HepG2 (cell line): ENCODE results near the gene SMARCC1. TPM values are rescaled to one million over a fixed set of nuclear protein-coding genes. Genes with fewer than 3 reads are reported as not detected.
"Not testable (repeated sequence)": the region's sequence is repeated elsewhere in the genome, so short reads cannot be mapped to it uniquely, and the experiment has no call there.

Experiments
- ATAC-seq: fragments of 200-7000 bp; cut with Tn5 transposase; 3 replicates; pipeline ENCODE4 v1.9.1; 2020; ENCODE audit warnings: mild to moderate bottlenecking, moderate library complexity
- BruUV-seq: library from RNA; stranded (reverse); fragments of 400-500 nt; replicated peaks from 2 replicates; lab custom pipeline; 2021; lab: Mats Ljungman, UMichigan
- CTCF ChIA-PET: fragments of 300-600 bp; formaldehyde crosslinking; extraction: SDS; loops from one replicate; lab custom pipeline; 2021; ENCODE audit warnings: low total read pairs, inconsistent platforms, low intra/inter-chr PET ratio; lab: Yijun Ruan, JAX
- POLR2A ChIA-PET: fragments of 350-600 bp; sonication (Branson Sonifier 250); formaldehyde crosslinking; loops from one replicate; lab custom pipeline; 2020; ENCODE audit warnings: antibody characterized with exemption, inconsistent platforms; lab: Yijun Ruan, JAX
- DNase-seq: peaks from one replicate; pipeline ENCODE4 v3.0.0-alpha.2; 2015; ENCODE audit warnings: low spot score
- FAIRE-seq: peaks from 3 replicates; lab custom pipeline; 2011; peaks lifted over from hg19 to GRCh38; lab: Jason Lieb, UNC
- H2AFZ ChIP-seq: one replicate; pipeline ENCODE4 v1.6.1; 2011; ENCODE audit warnings: low read length, inconsistent platforms
- H3K27ac ChIP-seq: fragments of 300-600 bp; 3 replicates; pipeline ENCODE4 v1.8.0; 2011; ENCODE audit warnings: mixed run types, mild to moderate bottlenecking, mixed read lengths, low read length, inconsistent platforms; ENCODE audit not compliant: insufficient read depth; ENCODE audit errors: extremely low read length
- H3K27me3 ChIP-seq, 2 experiments: fragments of 200-600 bp in 1 of 2; 2 replicates in 1 of 2; 3 replicates in 1 of 2; pipeline versions ENCODE4 v1.6.0 to v1.8.0; 2011; ENCODE audit warnings: low read length in 2 of 2, mild to moderate bottlenecking in 2 of 2, moderate library complexity in 2 of 2, inconsistent platforms in 1 of 2; ENCODE audit not compliant: insufficient read depth in 2 of 2, control insufficient read depth in 1 of 2
- H3K36me3 ChIP-seq, 2 experiments: fragments of 200-600 bp in 1 of 2; replicated peaks in 1 of 2; 2 replicates in 1 of 2; 3 replicates in 1 of 2; pipeline versions ENCODE4 v1.5.1 to v1.8.0; 2011; ENCODE audit warnings: low read length in 2 of 2, inconsistent platforms in 1 of 2; ENCODE audit not compliant: insufficient read depth in 2 of 2, control insufficient read depth in 1 of 2
- H3K4me1 ChIP-seq: 2 replicates; pipeline ENCODE4 v1.5.1; 2012; ENCODE audit warnings: low read length, inconsistent platforms; ENCODE audit not compliant: insufficient read depth
- H3K4me2 ChIP-seq: 2 replicates; pipeline ENCODE4 v1.6.0; 2011; ENCODE audit warnings: low read depth, low read length, inconsistent platforms
- H3K4me3 ChIP-seq, 3 experiments: fragments of 200-600 bp in 1 of 3; sonication (generic), shearing (Covaris generic) in 1 of 3; replicated peaks in 1 of 3; 2 replicates each; pipeline ENCODE4 v1.5.1; 2011 to 2016; ENCODE audit warnings: low read length in 3 of 3, inconsistent platforms in 2 of 3, low read depth in 2 of 3, mild to moderate bottlenecking in 2 of 3, control low read depth in 1 of 3, mixed read lengths in 1 of 3; ENCODE audit not compliant: insufficient read depth in 1 of 3
- H3K79me2 ChIP-seq: one replicate; pipeline ENCODE4 v1.6.1; 2011; ENCODE audit warnings: low read length, inconsistent platforms; ENCODE audit not compliant: insufficient read depth
- H3K9ac ChIP-seq: 2 replicates; pipeline ENCODE4 v1.6.0; 2011; ENCODE audit warnings: mild to moderate bottlenecking, low read depth, low read length, inconsistent platforms; ENCODE audit not compliant: insufficient read depth
- H3K9me3 ChIP-seq: 2 replicates; pipeline ENCODE4 v1.5.1; 2012; ENCODE audit warnings: mild to moderate bottlenecking, low read length
- H4K20me1 ChIP-seq: 2 replicates; pipeline ENCODE4 v1.6.0; 2011; ENCODE audit warnings: inconsistent platforms, mild to moderate bottlenecking, low read length, moderate library complexity; ENCODE audit not compliant: insufficient read depth
- CHD2 ChIP-seq: IDR thresholded peaks from 2 replicates; pipeline ENCODE4 v1.6.1; 2011; ENCODE audit warnings: low read depth, low read length, improper control_type of control experiment
- HNF4A ChIP-seq: sonication (generic); formaldehyde crosslinking; IDR thresholded peaks from 2 replicates; pipeline ENCODE4 v1.4.0; 2020; ENCODE audit warnings: missing genetic modification reagents
- MIER2 ChIP-seq: IDR thresholded peaks from 2 replicates; pipeline ENCODE4 v1.6.1; 2016; ENCODE audit warnings: missing biosample characterization, missing genetic modification reagents
- TCF7L2 ChIP-seq: IDR thresholded peaks from 2 replicates; pipeline ENCODE4 v1.6.1; 2011; ENCODE audit warnings: mild to moderate bottlenecking, low read depth, low read length, moderate library complexity
- ZNF281 ChIP-seq: sonication (generic); formaldehyde crosslinking; IDR thresholded peaks from 2 replicates; pipeline ENCODE4 v1.4.0; 2020; ENCODE audit warnings: missing genetic modification reagents, borderline replicate concordance
- ZNF460 ChIP-seq: sonication (generic); formaldehyde crosslinking; IDR thresholded peaks from 2 replicates; pipeline ENCODE4 v1.5.1; 2020; ENCODE audit warnings: missing genetic modification reagents, mild to moderate bottlenecking, borderline replicate concordance
- WGBS: methylation state at CpG from one replicate; pipeline ENCODE4 v1.1.6; 2017; ENCODE audit warnings: low lambda C conversion rate; 5-methylcytosine and 5-hydroxymethylcytosine counted together
- in situ Hi-C: cut with HindIII; loops from 2 replicates; pipeline ENCODE4 v1.10.0; 2017; ENCODE audit warnings: low pct_unique_long_range_greater_than_20kb; ENCODE audit not compliant: extremely low pct_ligation_motif_present
- intact Hi-C: fragments of 100-400 bp; cut with micrococcal nuclease; formaldehyde crosslinking; loops from one replicate; pipeline ENCODE4 v1.10.0; 2022; ENCODE audit not compliant: unreplicated experiment
- polyA plus RNA-seq, 8 experiments: library from polyadenylated mRNA; depleted of rRNA in 3 of 8; stranded (reverse) in 7 of 8; unstranded in 1 of 8; fragments of >200 nt; fragmentation: Illumina TruSeq in 4 of 8; extraction: Trizol in 4 of 8; gene quantifications; 2 replicates each; pipeline versions ENCODE4 v1.2.1 to v1.2.3, GENCODE V29; 2011 to 2016; ENCODE audit warnings: low read depth in 4 of 8, missing spikeins in 1 of 8, mixed read lengths in 1 of 8; ENCODE audit not compliant: insufficient read depth in 1 of 8
- total RNA-seq, 5 experiments: library from RNA; depleted of rRNA; stranded (reverse); fragments of >200 nt; fragmentation: Illumina TruSeq; extraction: Trizol; gene quantifications; 2 replicates each; pipeline ENCODE4 v1.2.3, GENCODE V29; 2016; ENCODE audit warnings: low read depth in 1 of 5

SMARCC1 gene
- total and polyA plus RNA-seq, 2 of the 13 experiments (the other 11 are each of a cell fraction or from before 2014, with no cell fraction given), result 47.9 to 58.4 TPM

- no peak for TF ChIP-seq ZNF281 (CRISPR knock-in tag)
- TF ChIP-seq ZNF460 (CRISPR knock-in tag), result peak; percentile 10; the same call in 1 of the 2 replicates
- no peak for TF ChIP-seq CHD2
- no peak for TF ChIP-seq TCF7L2
- no peak for TF ChIP-seq MIER2
- peak; percentile 38 for TF ChIP-seq HNF4A (CRISPR knock-in tag)
These were observed 20.6 kb downstream of the SMARCC1 start (continued) for GRCh38 chr3:47761046-47761445.

- Histone ChIP-seq H3K79me2 (peaks cover 64% of the 10 kb centered on the region), H4K20me1 (peaks cover 12% of the 10 kb centered on the region; the same call in 1 of the 2 replicates), H3K36me3 (peaks cover 8 to 59% of the 10 kb centered on the region in 2 experiments), H3K4me1 (peaks cover 19% of the 10 kb centered on the region)
- FAIRE-seq, POLR2A ChIA-PET, H3K9ac ChIP-seq, H3K9me3 ChIP-seq, CTCF ChIA-PET, H3K27me3 ChIP-seq, intact Hi-C loops, H3K27ac ChIP-seq, H3K4me2 ChIP-seq, in situ Hi-C loops, H3K4me3 ChIP-seq, ATAC-seq, BruUV-seq, DNase-seq, H2AFZ ChIP-seq: not testable (repeated sequence)
- WGBS, result 100% methylated on average over 4 of the region's 4 CpGs
These were observed 21.5 kb downstream of the SMARCC1 start for GRCh38 chr3:47760207-47760606.
